ENCODE data around the gene SHF.

The SHF gene

GRCh38 chr15:45221967-45222366 is 34.2 kb upstream of the SHF start:
- Histone ChIP-seq H3K4me1 (ENCODE audit: control insufficient read depth, insufficient read depth, low read length) (no peaks in the 10 kb centered on the region), H3K27me3 (ENCODE audit: control insufficient read depth in 1 of 2, insufficient read depth in 2 of 2, low read length in 2 of 2) (no peaks in the 10 kb centered on the region), H3K9ac (ENCODE audit: low read length in 2 of 2) (no peak overlapping the region), H3K27ac (ENCODE audit: low read length) (no peak overlapping the region), H3K4me3 (ENCODE audit: low read length in 2 of 2) (no peak overlapping the region), H3K36me3 (ENCODE audit: control insufficient read depth in 2 of 2, insufficient read depth in 2 of 2, low read length in 2 of 2) (no peaks in the 10 kb centered on the region), H3K9me3 (ENCODE audit: control insufficient read depth in 2 of 2, low read length in 2 of 2) (no peaks in the 10 kb centered on the region)

GRCh38 chr15:45221053-45221599 is 33.4 kb upstream of the SHF start:
- H3K4me1 ChIP-seq (ENCODE audit: control insufficient read depth, insufficient read depth, low read length): no peaks in the 10 kb centered on the region
- no peak overlapping the region for H3K4me3 ChIP-seq (ENCODE audit: low read length in 2 of 2)
- no peaks in the 10 kb centered on the region for H3K9me3 ChIP-seq (ENCODE audit: control insufficient read depth in 2 of 2, low read length in 2 of 2)
- H3K36me3 ChIP-seq (ENCODE audit: control insufficient read depth in 2 of 2, insufficient read depth in 2 of 2, low read length in 2 of 2): no peaks in the 10 kb centered on the region
- no peak overlapping the region for H3K9ac ChIP-seq (ENCODE audit: low read length in 2 of 2)
- no peak overlapping the region for H3K27ac ChIP-seq (ENCODE audit: low read length)
- no peaks in the 10 kb centered on the region for H3K27me3 ChIP-seq (ENCODE audit: control insufficient read depth in 1 of 2, insufficient read depth in 2 of 2, low read length in 2 of 2)

GRCh38 chr15:45212493-45212892 is 24.7 kb upstream of the SHF start:
- Histone ChIP-seq H3K4me1 (ENCODE audit: control insufficient read depth, insufficient read depth, low read length) (no peaks in the 10 kb centered on the region), H3K36me3 (ENCODE audit: control insufficient read depth in 2 of 2, insufficient read depth in 2 of 2, low read length in 2 of 2) (no peaks in the 10 kb centered on the region), H3K9me3 (ENCODE audit: control insufficient read depth in 2 of 2, low read length in 2 of 2) (peaks cover 0 to 2% of the 10 kb centered on the region in 2 donors), H3K4me3 (ENCODE audit: low read length in 2 of 2) (no peak overlapping the region), H3K9ac (ENCODE audit: low read length in 2 of 2) (no peak overlapping the region), H3K27me3 (ENCODE audit: control insufficient read depth in 1 of 2, insufficient read depth in 2 of 2, low read length in 2 of 2) (no peaks in the 10 kb centered on the region), H3K27ac (ENCODE audit: low read length) (no peak overlapping the region)

GRCh38 chr15:45205192-45205591 is 17.4 kb upstream of the SHF start:
- no peak overlapping the region for H3K4me3 ChIP-seq (ENCODE audit: low read length in 2 of 2)
- H3K4me1 ChIP-seq (ENCODE audit: control insufficient read depth, insufficient read depth, low read length): peaks cover 9% of the 10 kb centered on the region
- no peaks in the 10 kb centered on the region for H3K9me3 ChIP-seq (ENCODE audit: control insufficient read depth in 2 of 2, low read length in 2 of 2)
- no peaks in the 10 kb centered on the region for H3K36me3 ChIP-seq (ENCODE audit: control insufficient read depth in 2 of 2, insufficient read depth in 2 of 2, low read length in 2 of 2)
- H3K27ac ChIP-seq (ENCODE audit: low read length): no peak overlapping the region
- no peak overlapping the region for H3K9ac ChIP-seq (ENCODE audit: low read length in 2 of 2)
- H3K27me3 ChIP-seq (ENCODE audit: control insufficient read depth in 1 of 2, insufficient read depth in 2 of 2, low read length in 2 of 2): no peaks in the 10 kb centered on the region

GRCh38 chr15:45203182-45203581 is 15.4 kb upstream of the SHF start:
- no peak overlapping the region for H3K27ac ChIP-seq (ENCODE audit: low read length)
- no peak overlapping the region for H3K9ac ChIP-seq (ENCODE audit: low read length in 2 of 2)
- no peaks in the 10 kb centered on the region for H3K36me3 ChIP-seq (ENCODE audit: control insufficient read depth in 2 of 2, insufficient read depth in 2 of 2, low read length in 2 of 2)
- H3K9me3 ChIP-seq (ENCODE audit: control insufficient read depth in 2 of 2, low read length in 2 of 2): no peaks in the 10 kb centered on the region
- peaks cover 16% of the 10 kb centered on the region for H3K4me1 ChIP-seq (ENCODE audit: control insufficient read depth, insufficient read depth, low read length)
- no peaks in the 10 kb centered on the region for H3K27me3 ChIP-seq (ENCODE audit: control insufficient read depth in 1 of 2, insufficient read depth in 2 of 2, low read length in 2 of 2)
- H3K4me3 ChIP-seq (ENCODE audit: low read length in 2 of 2): no peak overlapping the region

- Histone ChIP-seq H3K4me1 (ENCODE audit: control insufficient read depth, insufficient read depth, low read length) (peaks cover 16% of the 10 kb centered on the region), H3K4me3 (ENCODE audit: low read length in 2 of 2) (no peak overlapping the region), H3K9ac (ENCODE audit: low read length in 2 of 2) (no peak overlapping the region), H3K9me3 (ENCODE audit: control insufficient read depth in 2 of 2, low read length in 2 of 2) (no peaks in the 10 kb centered on the region), H3K36me3 (ENCODE audit: control insufficient read depth in 2 of 2, insufficient read depth in 2 of 2, low read length in 2 of 2) (no peaks in the 10 kb centered on the region), H3K27me3 (ENCODE audit: control insufficient read depth in 1 of 2, insufficient read depth in 2 of 2, low read length in 2 of 2) (no peaks in the 10 kb centered on the region), H3K27ac (ENCODE audit: low read length) (peak overlapping the region; percentile 98)
These were observed 14.1 kb upstream of the SHF start for GRCh38 chr15:45201869-45202268.

- Histone ChIP-seq H3K36me3 (ENCODE audit: control insufficient read depth in 2 of 2, insufficient read depth in 2 of 2, low read length in 2 of 2) (no peaks in the 10 kb centered on the region), H3K27me3 (ENCODE audit: control insufficient read depth in 1 of 2, insufficient read depth in 2 of 2, low read length in 2 of 2) (no peaks in the 10 kb centered on the region), H3K9ac (ENCODE audit: low read length in 2 of 2) (peak overlapping the region in 1 of 2 donors; percentile 92), H3K9me3 (ENCODE audit: control insufficient read depth in 2 of 2, low read length in 2 of 2) (no peaks in the 10 kb centered on the region), H3K4me3 (ENCODE audit: low read length in 2 of 2) (peak overlapping the region in 1 of 2 donors; percentile 95), H3K27ac (ENCODE audit: low read length) (peak overlapping the region; percentile 98), H3K4me1 (ENCODE audit: control insufficient read depth, insufficient read depth, low read length) (peaks cover 16% of the 10 kb centered on the region)
These were observed 13.7 kb upstream of the SHF start for GRCh38 chr15:45201557-45201859.

GRCh38 chr15:45200799-45201556 is 13.2 kb upstream of the SHF start:
- H3K36me3 ChIP-seq (ENCODE audit: control insufficient read depth in 2 of 2, insufficient read depth in 2 of 2, low read length in 2 of 2): no peaks in the 10 kb centered on the region
- H3K4me3 ChIP-seq (ENCODE audit: low read length in 2 of 2): peak overlapping the region; percentile 50 to 95
- H3K27me3 ChIP-seq (ENCODE audit: control insufficient read depth in 1 of 2, insufficient read depth in 2 of 2, low read length in 2 of 2): no peaks in the 10 kb centered on the region
- peak overlapping the region; percentile 60 to 92 for H3K9ac ChIP-seq (ENCODE audit: low read length in 2 of 2)
- H3K4me1 ChIP-seq (ENCODE audit: control insufficient read depth, insufficient read depth, low read length): peaks cover 16% of the 10 kb centered on the region
- H3K27ac ChIP-seq (ENCODE audit: low read length): peak overlapping the region; percentile 98
- no peaks in the 10 kb centered on the region for H3K9me3 ChIP-seq (ENCODE audit: control insufficient read depth in 2 of 2, low read length in 2 of 2)

GRCh38 chr15:45200001-45200798 is 12.4 kb upstream of the SHF start:
- Histone ChIP-seq H3K27me3 (ENCODE audit: control insufficient read depth in 1 of 2, insufficient read depth in 2 of 2, low read length in 2 of 2) (no peaks in the 10 kb centered on the region), H3K9me3 (ENCODE audit: control insufficient read depth in 2 of 2, low read length in 2 of 2) (no peaks in the 10 kb centered on the region), H3K9ac (ENCODE audit: low read length in 2 of 2) (peak overlapping the region; percentile 60 to 92), H3K4me3 (ENCODE audit: low read length in 2 of 2) (peak overlapping the region; percentile 50 to 95), H3K27ac (ENCODE audit: low read length) (peak overlapping the region; percentile 98), H3K36me3 (ENCODE audit: control insufficient read depth in 2 of 2, insufficient read depth in 2 of 2, low read length in 2 of 2) (no peaks in the 10 kb centered on the region), H3K4me1 (ENCODE audit: control insufficient read depth, insufficient read depth, low read length) (peaks cover 16% of the 10 kb centered on the region)

- Histone ChIP-seq H3K4me1 (ENCODE audit: control insufficient read depth, insufficient read depth, low read length) (peaks cover 16% of the 10 kb centered on the region), H3K27me3 (ENCODE audit: control insufficient read depth in 1 of 2, insufficient read depth in 2 of 2, low read length in 2 of 2) (no peaks in the 10 kb centered on the region), H3K36me3 (ENCODE audit: control insufficient read depth in 2 of 2, insufficient read depth in 2 of 2, low read length in 2 of 2) (no peaks in the 10 kb centered on the region), H3K4me3 (ENCODE audit: low read length in 2 of 2) (peak overlapping the region; percentile 81 to 95), H3K27ac (ENCODE audit: low read length) (peak overlapping the region; percentile 98), H3K9ac (ENCODE audit: low read length in 2 of 2) (peak overlapping the region; percentile 60 to 92), H3K9me3 (ENCODE audit: control insufficient read depth in 2 of 2, low read length in 2 of 2) (no peaks in the 10 kb centered on the region)
These were observed 11.5 kb upstream of the SHF start for GRCh38 chr15:45199136-45199810.
